ENCODE data around the gene EXD2. TPM values are rescaled to one million over a fixed set of nuclear protein-coding genes. Genes with fewer than 3 reads are reported as not detected.

Gene EXD2
- total RNA-seq, 1 experiment from 2014 or later = 17.7 TPM

DNA sequence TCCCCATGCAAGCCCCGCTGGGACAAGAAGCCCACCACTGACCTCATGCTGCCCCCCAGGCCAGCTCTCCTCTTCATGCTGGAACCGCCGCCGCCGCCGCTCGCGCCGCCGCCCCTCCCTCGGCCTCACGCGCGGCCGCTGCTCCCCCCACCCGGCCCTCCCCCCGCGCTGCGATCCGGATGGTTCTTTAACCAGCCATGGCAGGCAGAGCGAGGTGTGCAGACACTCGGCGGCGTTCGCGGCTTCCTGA is 38.5 kb upstream of the EXD2 start, which contains the start of gene DCAF5:
TSS of gene DCAF5 (minus strand) at position 218 of the 250 bp plus-strand sequence. CDS start at position 77, 141 bp downstream.
- Mint-ChIP-seq H3K27me3 (ENCODE audit: insufficient read depth, unreplicated experiment) (no peaks in the 10 kb centered on the region), H3K4me3 (ENCODE audit: unreplicated experiment) (peak within 1 kb of the TSS; percentile 90), H3K9me3 (ENCODE audit: unreplicated experiment) (no peaks in the 10 kb centered on the region), H3K27ac (ENCODE audit: low read depth, unreplicated experiment) (peak within 1 kb of the TSS; percentile 93), H3K4me1 (ENCODE audit: insufficient read depth, unreplicated experiment) (peaks cover 20% of the 10 kb centered on the region), H3K36me3 (ENCODE audit: insufficient read depth, unreplicated experiment) (peaks cover 25% of the 10 kb centered on the region)
- peak; percentile 93 for DNase-seq (ENCODE audit: unreplicated experiment)
- TF ChIP-seq CTCF (IDR thresholded peaks at IDR 0.05; ENCODE audit: unreplicated experiment) = no peak
- intact Hi-C loops (cut with micrococcal nuclease) = no loop called here
- POLR2A ChIA-PET = interaction anchor here (0.6 to 5.7 kb wide), 14 partner anchors 11 to 275 kb away, joined by 3 to 77 read pairs (median 4); partner anchors contain the start of genes ERH, EXD2 and SLC39A9
- CTCF ChIA-PET = interaction anchor here (0.6 to 2.1 kb wide), 5 partner anchors 18 to 1003 kb away, joined by 3 to 12 read pairs (median 3); no protein-coding TSS in a partner anchor
- no TSS peak for BruUV-seq (replicated peaks)

DNA sequence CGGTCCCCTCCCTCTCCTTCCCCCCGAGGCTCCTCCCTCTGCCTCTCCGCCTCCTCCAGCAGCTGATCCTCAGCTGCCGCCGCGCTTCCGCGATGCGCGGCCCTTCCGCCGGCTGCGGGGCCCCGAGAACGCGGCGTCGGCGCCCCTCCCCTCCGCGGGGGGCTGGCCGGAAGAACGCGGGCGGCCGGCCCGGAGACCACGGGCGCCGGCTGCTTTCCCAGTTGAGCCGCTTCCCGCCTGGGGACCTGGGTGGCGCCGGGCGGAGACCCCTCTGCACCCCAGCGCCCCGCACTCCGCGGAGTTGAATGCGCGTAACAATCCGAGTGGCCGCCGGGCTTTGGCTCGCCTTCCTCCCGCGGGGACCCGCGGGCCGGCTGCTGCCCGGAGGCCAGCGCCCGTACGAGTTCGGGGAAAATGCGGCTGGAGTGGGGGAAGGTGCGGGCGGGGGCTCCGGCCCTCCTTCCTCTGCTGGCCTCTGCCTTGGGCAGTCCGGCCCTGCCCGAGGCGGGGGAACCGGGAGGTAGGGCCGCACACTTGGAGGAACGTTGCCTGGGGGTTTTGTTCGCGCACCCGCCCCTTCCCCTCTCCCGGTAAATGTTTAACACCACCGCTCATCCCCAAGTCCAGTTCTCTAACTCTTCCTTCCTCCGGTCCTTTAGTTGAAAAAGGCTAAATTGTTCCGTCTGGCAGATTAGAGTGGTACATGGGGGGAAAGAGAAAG is 38.0 kb upstream of the EXD2 start:
- no peak for DNase-seq (ENCODE audit: unreplicated experiment)
- peaks cover 20% of the 10 kb centered on the region for H3K4me1 Mint-ChIP-seq (ENCODE audit: insufficient read depth, unreplicated experiment)
- peak overlapping the region; percentile 90 for H3K4me3 Mint-ChIP-seq (ENCODE audit: unreplicated experiment)
- ChIA-PET POLR2A (interaction anchor here (0.6 to 5.7 kb wide), 15 partner anchors 10 to 245 kb away, joined by 3 to 77 read pairs (median 4); partner anchors contain the start of genes ERH, EXD2 and SLC39A9), CTCF (interaction anchor here (0.6 to 1.4 kb wide), 4 partner anchors 24 to 1003 kb away, joined by 3 to 6 read pairs (median 3); no protein-coding TSS in a partner anchor)
- TF ChIP-seq CTCF (IDR thresholded peaks at IDR 0.05; ENCODE audit: unreplicated experiment) = no peak
- BruUV-seq (replicated peaks) = no TSS peak
- H3K27ac Mint-ChIP-seq (ENCODE audit: low read depth, unreplicated experiment) = no peak overlapping the region
- no peaks in the 10 kb centered on the region for H3K9me3 Mint-ChIP-seq (ENCODE audit: unreplicated experiment)
- H3K36me3 Mint-ChIP-seq (ENCODE audit: insufficient read depth, unreplicated experiment) = peaks cover 20% of the 10 kb centered on the region
- H3K27me3 Mint-ChIP-seq (ENCODE audit: insufficient read depth, unreplicated experiment) = no peaks in the 10 kb centered on the region
- intact Hi-C loops (cut with micrococcal nuclease) = no loop called here

DNA sequence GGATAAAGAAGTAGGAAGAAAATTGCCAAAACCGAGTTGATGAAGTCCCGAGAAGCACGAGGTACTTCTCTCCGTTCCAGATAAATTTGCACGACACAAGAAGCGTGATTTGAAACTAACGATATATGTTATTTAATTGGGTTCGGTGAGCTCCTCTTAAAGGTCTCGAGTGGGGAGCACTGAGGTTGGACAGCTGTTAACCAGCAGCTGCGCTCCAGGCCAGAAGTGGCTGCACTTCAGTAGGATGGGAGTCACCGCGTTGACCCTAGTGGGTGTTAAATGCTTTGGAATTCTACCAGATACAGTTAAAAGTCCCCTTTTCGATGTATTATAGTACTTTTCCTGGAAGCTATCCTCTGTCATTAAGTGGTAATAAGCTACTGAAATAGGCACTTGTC is 37.4 kb upstream of the EXD2 start:
- TSS peak; percentile 67 for BruUV-seq (replicated peaks)
- Mint-ChIP-seq H3K27ac (ENCODE audit: low read depth, unreplicated experiment) (no peak overlapping the region), H3K27me3 (ENCODE audit: insufficient read depth, unreplicated experiment) (no peaks in the 10 kb centered on the region), H3K36me3 (ENCODE audit: insufficient read depth, unreplicated experiment) (peaks cover 14% of the 10 kb centered on the region), H3K4me3 (ENCODE audit: unreplicated experiment) (peak overlapping the region; percentile 90), H3K9me3 (ENCODE audit: unreplicated experiment) (no peaks in the 10 kb centered on the region), H3K4me1 (ENCODE audit: insufficient read depth, unreplicated experiment) (peaks cover 16% of the 10 kb centered on the region)
- TF ChIP-seq CTCF (IDR thresholded peaks at IDR 0.05; ENCODE audit: unreplicated experiment) = no peak
- CTCF ChIA-PET = interaction anchor here (0.7 to 1.4 kb wide), 3 partner anchors 25 to 91 kb away, joined by 3 to 6 read pairs (median 3); no protein-coding TSS in a partner anchor
- intact Hi-C loops (cut with micrococcal nuclease) = no loop called here
- no peak for DNase-seq (ENCODE audit: unreplicated experiment)
- POLR2A ChIA-PET = interaction anchor here (0.7 to 5.7 kb wide), 7 partner anchors 9 to 245 kb away, joined by 3 to 77 read pairs (median 5); partner anchors contain the start of genes ERH, EXD2 and SLC39A9

DNA sequence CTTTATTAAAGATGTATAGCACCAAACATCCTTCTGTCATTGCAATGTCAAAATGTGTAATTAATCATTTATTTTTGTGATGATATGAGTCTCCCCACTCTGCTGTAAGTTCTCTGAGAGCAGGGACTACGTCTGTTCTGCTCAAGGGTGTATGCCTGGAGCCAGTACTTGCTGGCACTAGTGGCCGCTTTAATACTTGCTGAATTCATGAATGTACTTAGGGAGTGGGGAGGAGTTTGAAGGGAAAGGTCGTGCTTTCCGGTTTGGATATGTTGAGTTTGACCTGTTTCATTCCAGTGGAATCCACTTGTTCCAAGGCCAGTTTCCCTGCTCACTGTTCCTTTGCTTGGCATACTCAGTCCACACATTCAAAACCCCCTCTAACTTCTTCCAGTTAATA is 36.5 kb upstream of the EXD2 start:
- no peak overlapping the region for H3K4me3 Mint-ChIP-seq (ENCODE audit: unreplicated experiment)
- intact Hi-C loops (cut with micrococcal nuclease) = no loop called here
- peaks cover 5% of the 10 kb centered on the region for H3K36me3 Mint-ChIP-seq (ENCODE audit: insufficient read depth, unreplicated experiment)
- CTCF ChIA-PET = interaction anchor here (1.4 kb wide), 1 partner anchor 26 kb away, joined by 6 read pairs; no protein-coding TSS in a partner anchor
- H3K27ac Mint-ChIP-seq (ENCODE audit: low read depth, unreplicated experiment) = no peak overlapping the region
- no peaks in the 10 kb centered on the region for H3K9me3 Mint-ChIP-seq (ENCODE audit: unreplicated experiment)
- no peak for TF ChIP-seq CTCF (IDR thresholded peaks at IDR 0.05; ENCODE audit: unreplicated experiment)
- H3K4me1 Mint-ChIP-seq (ENCODE audit: insufficient read depth, unreplicated experiment) = peaks cover 6% of the 10 kb centered on the region
- H3K27me3 Mint-ChIP-seq (ENCODE audit: insufficient read depth, unreplicated experiment) = no peaks in the 10 kb centered on the region
- DNase-seq (ENCODE audit: unreplicated experiment) = no peak
- no TSS peak for BruUV-seq (replicated peaks)
- POLR2A ChIA-PET = interaction anchor here (1.1 to 1.4 kb wide), 3 partner anchors 12 to 25 kb away, joined by 3 to 7 read pairs (median 4); no protein-coding TSS in a partner anchor
